Daoy (cell line): ENCODE measurements around the gene SHLD1. TPM values are rescaled to one million over a fixed set of nuclear protein-coding genes. Genes with fewer than 3 reads are reported as not detected.
"Not testable (repeated sequence)": the region's sequence is repeated elsewhere in the genome, so short reads cannot be mapped to it uniquely, and the experiment has no call there.

Experiments used
- DNase-seq: peaks from one replicate; pipeline ENCODE4 v3.0.0-alpha.2; 2015; ENCODE audit warnings: low read depth
- total RNA-seq: library from RNA; depleted of rRNA; stranded (reverse); fragments of >200 nt; shearing (Covaris generic); gene quantifications from 2 replicates; pipeline ENCODE4 v1.2.3, GENCODE V29; 2014; rRNA removed

Gene SHLD1, protein sequence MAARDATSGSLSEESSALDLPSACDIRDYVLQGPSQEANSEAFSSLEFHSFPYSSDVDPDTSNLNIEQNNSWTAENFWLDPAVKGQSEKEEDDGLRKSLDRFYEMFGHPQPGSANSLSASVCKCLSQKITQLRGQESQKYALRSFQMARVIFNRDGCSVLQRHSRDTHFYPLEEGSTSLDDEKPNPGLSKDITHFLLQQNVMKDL
- 2.8 and 3.0 TPM in 2 replicates for total RNA-seq

DNA sequence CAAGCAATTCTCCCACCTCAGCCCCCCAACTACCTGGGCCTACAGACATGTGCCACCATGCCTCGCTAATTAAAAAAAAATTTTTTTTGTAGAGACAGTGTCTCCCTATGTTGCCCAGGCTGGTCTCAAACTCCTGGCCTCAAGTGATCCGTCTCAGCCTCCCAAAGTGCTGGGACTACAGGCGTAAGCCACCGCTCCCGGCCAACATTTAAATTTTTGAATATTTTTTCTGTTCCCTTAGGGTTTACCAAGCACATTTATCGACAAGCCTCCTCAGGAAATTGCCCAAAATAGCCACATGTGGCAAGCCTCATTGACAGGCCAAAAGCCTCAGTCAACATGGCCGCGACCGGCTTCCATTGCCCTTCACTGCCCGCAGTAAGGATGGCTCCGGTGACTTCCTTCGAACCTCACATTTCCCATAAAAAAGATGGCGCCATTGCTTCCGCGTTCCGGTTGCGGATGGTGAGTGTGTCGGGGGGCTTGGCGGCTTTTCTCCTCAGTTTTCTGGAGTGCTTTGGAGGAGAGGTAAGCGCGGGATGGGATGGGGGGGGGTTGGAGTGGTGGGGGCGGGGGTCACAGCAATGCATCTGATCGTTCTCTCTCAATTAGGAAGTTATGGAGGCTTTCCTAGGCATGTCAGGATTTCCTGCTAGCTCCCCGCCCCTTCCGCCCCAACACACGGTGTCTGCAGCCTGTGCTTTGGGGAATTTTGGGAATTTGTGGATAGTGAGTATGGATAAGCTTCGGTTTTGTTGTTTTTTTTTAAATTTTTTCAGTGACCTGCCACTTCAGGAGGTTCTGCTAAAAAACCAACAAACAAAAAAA lies at the start of gene SHLD1:
SHLD1 (plus strand) TSS at position 450 of the 828 bp plus-strand sequence. CDS start 22,465 bp downstream, outside the sequence.
- peak; percentile 88 for DNase-seq

DNA sequence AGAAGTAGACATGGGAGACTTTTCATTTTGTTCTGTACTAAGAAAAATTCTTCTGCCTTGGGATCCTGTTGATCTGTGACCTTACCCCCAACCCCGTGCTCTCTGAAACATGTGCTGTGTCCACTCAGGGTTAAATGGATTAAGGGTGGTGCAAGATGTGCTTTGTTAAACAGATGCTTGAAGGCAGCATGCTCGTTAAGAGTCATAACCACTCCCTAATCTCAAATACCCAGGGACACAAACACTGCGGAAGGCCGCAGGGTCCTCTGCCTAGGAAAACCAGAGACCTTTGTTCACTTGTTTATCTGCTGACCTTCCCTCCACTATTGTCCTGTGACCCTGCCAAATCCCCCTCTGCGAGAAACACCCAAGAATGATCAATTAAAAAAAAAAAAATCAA lies 47.9 kb upstream of the SHLD1 start:
- DNase-seq = not testable (repeated sequence)

DNA sequence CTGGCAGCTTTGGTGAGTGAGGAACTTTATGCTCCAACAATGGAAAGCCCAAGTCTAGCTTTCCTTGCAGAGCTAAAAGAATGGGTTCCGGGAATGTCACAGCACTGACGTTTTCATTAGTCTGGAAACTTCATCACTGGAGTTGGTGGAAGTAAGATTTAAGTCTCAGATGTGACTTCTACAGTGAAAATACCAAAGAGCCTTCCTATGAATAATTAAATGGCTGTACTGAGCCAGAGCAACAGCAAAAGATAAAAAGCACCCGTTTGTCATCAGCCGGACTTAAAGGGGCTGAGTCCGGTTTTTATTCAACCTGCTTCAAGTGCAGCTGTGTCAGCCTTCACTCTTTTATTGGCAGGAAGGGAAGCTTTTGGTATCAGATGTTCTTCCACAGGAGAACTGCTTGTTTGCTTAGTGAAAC lies 46.5 kb upstream of the SHLD1 start:
- no peak for DNase-seq

DNA sequence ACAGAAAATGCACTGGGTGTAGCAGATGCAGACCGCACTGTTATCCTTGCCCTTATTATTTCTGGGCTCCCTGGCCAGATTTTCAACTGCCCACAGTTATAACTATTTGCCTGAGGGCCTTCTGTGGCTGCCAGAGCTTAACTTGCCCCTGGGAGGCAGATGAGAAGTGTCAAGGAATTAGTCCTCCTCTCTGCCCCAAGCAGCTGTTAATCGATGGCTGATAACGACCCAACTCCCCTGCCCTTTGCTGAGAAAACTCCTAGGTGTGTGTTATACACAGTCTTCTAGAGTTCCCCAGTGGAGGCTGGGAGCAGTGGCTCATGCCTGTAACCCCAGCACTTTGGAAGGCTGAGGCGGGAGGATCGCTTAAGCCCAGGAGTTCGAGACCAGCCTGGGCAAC lies 44.4 kb upstream of the SHLD1 start:
- DNase-seq = no peak

DNA sequence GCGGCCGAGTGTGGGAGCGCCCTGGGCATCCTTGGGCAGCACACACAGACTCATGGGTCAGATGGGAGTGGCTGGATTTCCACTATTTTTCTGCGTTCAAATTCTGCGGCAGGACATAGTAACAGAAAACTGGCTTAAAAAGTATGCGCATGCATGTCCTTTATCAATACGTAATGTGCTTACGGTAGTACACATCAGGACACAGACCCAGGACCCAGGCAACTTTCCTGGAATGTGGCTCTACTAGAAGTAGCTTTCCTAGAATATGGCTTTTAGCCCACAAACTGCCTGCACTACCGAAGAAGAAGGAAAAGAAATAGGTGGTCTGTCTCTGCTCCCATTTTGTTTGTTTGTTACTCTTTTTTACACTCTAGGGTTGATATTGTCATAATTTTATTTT lies 43.4 kb upstream of the SHLD1 start:
- no peak for DNase-seq

DNA sequence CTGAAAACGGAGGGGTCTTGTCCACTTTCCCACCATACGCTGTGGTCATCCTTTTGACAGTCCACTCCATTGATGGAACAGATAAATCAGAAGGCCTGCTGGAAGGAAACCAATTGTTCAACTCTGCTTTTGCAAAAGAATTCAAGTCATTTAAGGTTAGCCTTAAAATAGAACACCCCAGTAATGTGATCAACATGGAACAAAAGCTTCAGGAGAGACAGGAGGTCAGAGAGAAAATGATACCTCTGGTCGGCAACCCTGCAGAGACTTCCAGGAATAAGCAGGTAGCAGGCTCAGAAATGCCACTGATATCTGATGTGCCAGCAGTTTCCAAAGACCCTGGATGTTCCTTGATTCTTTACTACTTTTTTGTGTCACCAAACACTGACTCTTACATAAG lies 39.6 kb upstream of the SHLD1 start:
- no peak for DNase-seq

DNA sequence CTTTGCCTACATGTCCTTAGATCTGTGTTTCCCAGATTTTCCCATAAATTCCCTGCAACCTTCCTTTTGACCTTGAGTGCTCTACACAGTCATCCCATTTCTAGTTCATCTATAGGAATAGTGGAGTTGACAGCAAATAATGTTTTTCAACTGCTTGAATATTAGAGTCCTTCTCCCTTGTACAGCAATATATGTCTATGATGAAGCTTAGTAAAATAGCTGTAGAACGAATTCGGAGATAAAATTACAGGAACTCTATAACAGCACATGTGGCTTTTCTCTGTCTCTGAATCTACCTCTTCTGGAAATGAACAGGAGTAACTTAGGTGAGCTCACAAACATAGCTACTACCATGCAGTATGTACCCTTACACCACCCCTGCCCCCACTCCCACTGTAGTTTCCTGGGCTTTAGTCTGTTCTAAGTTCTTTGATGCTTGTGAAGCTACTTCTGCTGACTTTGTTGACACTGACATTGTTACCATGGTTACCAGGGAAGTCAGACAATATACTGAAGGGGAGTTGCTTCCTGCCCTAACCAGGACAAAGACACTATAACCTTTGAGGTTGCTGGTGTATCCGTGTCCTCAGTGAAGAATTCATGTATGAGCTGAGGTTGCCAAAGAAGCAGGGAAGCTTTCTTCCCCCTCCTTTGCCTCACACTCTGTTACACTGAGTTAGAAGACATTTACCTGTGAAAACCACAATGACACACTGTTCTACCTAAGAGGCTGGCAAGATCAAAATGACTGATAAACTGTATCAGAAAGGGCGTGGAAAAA lies 35.8 kb upstream of the SHLD1 start:
- DNase-seq = no peak

DNA sequence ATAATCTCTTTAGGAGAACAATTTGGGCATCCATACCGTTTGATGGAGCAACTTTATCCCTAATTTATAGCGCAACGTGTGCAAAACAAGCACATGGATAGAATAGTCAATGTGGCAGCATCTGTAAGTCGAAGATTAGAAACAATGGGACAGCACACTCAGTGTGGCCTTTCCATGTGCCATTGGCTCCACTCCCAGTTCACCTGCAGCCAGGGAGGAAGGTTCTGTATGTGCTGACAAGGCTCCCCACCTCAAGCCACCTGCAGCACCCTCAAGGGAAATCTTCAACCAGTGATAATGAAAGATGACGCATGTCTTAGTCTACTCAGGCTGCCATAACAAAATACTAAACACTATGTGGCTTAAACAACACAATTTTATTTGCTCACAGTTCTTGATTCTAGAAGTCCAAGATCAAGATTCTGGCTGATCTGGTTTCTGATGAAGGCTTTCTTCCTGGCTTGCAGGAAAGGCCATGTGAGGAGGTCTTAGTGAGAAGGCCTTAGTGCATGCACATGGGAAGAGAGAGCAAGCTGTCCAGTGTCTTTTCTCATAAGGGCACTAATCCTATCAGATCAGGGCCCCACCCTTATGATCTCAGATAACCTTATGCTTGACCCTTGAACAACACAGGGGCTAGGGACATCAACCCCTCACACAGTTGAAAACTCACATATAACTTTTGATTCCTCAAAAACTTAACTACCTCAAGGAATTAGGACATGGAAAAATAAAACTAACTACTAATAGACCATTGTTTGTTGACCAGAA lies 34.9 kb upstream of the SHLD1 start:
- no peak for DNase-seq

DNA sequence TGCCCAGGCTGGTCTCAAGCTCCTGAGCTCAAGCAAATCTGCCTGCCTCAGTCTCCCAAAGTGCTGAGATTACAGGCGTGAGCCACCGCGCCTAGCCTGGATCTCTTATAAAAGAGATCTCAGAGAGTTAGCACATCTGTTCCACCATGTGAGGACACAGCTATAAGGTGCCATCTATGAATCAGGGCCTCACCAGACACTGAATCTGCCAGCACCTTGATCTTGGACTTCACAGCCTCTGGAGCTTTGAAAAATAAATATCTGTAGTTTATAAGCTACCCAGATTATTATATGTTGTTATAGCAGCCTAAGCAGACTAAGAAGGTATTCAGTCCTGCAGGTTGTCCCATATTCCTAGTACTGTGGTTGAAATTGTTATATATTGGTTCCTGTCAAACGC lies 33.2 kb upstream of the SHLD1 start:
- no peak for DNase-seq

DNA sequence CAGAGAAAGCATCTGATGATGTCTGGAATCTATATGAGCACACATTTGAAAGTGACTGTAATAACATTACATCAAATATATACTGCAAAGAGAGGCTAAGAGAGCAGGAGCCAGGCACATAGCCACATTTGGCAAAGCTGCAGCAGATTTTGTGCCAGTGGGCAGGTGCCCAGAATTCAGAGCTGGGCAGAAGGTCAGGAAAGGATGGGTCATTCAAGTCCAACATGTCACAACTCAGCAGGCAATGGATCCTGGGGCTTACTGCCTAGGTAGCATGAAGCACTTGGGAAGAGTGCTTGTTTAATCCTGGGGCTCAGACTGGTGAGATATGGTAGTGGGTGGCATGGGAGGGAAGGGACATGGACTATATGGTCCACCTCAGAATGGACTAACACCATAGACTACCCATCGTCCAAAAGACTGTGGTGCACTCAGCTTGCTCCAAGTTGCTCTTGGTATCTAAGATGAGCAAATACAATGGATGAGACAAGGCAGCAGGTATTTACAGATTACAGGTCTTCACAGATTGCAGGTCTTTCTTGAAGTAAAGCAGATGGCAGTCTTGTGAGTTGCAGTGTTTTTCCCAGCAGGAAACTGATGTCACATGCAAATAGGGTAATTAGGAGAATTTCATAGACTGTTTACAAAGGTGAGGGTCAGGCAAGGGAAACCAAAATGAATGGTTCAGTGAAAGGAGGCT lies 31.2 kb upstream of the SHLD1 start:
- DNase-seq = no peak

DNA sequence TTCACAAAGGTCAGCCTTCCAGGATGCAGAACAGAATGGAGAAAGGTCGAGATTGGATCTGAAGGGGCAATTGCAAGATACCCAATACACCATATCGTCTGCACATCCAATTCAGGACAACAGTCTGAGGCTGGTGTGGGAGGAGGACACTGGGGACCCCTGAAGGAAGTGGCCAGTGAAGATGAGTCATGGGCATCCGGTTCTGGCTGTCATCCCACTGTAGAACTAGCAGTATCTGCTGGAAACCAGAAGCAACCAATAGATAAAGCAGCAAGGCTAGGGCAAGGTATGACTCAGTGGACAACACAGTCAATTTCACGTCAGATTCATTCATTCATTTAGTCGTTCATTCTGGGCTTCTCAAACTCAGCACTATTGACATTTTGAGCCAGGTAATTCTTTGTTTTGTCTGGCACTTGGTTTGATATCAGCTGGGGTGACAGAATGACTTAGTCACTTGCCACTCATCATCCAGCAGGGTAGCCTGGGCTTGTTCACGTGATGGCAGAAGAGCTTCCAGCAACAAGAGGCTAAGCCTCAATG lies 30.3 kb upstream of the SHLD1 start:
- peak; percentile 49 for DNase-seq

DNA sequence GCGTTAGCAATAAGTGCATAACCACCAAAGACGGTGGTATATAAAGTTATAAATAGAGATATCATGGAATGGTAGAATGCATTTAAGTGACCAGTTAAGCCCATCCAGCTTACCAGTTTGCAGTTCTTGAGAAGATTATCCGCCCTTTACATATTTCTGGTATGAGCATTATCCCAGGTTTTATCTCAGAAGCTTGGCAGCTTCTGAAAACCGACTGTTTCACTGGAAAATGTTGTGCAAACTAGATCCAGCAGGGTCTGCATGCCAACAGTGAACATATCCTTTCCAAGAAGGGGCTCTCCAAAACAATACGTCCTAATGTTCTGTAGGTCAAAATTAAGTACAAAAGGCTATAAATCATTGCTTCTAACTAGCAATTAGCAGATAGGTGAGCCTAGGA lies 29.5 kb upstream of the SHLD1 start:
- no peak for DNase-seq

DNA sequence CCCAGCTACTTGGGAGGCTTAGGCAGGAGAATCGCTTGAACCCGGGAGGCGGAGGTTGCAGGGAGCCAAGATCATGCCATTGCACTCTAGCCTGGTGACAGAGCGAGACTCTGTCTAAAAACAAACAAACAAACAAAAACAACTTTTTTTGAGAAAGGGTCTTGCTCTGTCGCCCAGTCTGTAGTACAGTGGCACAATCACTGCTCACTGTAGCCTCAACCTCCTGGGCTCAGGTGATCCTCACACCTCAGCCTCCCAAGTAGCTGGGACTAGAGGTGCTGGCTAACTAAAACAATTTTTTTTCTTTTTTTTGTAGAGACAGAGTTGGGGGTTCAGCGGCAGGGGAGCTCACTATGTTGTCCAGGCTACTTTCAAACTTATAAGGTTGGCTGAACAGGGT lies 28.8 kb upstream of the SHLD1 start:
- not testable (repeated sequence) for DNase-seq

DNA sequence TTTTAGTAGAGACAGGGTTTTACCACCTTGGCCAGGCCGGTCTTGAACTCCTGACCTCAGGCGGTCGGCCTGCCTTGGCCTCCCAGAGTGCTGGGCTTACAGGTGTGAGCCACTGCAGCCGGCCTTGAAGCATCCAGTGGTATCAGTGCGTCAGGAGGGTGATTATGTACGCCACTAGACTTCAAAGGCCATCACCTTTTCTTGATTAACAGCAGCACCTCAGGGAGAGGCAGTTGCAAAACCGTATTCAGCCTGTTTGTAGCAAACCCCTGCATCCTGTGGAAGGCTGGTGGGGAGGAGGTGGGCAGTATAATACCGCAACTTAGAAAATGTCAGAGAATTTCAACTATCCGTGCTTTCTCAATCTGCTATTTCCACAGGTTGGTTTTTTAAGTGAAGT lies 27.3 kb upstream of the SHLD1 start:
- no peak for DNase-seq

DNA sequence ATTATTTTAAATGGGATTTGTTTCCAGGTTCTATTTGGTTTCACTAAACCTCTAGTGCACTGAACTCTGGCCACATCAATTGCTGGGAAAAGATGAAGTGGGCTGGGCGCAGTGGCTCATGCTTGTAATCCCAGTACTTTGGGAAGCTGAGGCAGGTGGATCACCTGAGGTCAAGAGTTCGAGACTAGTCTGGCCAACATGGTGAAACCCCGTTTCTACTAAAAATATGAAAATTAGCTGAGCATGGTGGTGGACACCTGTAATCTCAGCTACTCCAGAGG lies 25.1 kb upstream of the SHLD1 start:
- DNase-seq = not testable (repeated sequence)

DNA sequence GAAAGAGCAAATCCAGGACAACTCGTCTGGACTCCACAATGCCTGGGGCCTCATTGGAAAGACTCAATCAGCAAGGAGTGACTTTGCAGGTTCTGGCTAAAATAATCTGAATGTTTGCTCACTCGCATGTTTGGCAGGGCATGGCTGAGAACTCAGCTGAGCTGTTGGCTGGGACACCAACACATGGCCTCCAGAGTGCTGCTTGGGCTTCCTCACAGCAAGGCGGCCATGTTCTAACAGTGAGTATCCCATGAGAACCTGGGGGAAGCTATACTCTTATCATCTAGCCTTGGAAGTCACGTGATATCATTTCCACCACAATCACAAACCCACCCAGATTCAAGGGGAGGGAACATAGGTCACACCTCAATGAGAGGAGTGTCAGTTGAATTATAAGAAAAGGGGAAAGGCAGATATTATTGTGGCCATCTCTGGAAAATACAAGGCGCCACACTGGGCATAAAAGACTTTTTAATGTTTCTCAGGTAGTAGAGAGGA lies 23.1 kb upstream of the SHLD1 start:
- no peak for DNase-seq

DNA sequence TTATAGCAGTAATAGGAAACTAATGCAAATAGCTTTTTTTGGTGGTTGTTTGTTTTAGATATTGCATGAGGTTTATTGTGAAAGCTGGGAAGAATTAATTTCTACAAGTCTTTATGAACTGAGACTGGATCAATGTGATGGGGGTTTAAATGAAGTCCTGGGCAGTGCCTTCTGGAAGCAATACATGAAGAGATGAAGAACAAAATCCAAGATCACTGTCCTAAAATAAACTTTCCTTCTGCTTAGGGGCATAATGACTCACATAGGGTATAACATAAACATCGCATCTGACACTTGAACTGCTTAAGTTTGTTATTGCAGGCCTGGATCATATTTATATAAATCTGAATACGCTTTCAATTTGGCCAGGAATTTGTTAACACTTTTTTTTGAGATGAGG lies 20.9 kb upstream of the SHLD1 start:
- DNase-seq = no peak

DNA sequence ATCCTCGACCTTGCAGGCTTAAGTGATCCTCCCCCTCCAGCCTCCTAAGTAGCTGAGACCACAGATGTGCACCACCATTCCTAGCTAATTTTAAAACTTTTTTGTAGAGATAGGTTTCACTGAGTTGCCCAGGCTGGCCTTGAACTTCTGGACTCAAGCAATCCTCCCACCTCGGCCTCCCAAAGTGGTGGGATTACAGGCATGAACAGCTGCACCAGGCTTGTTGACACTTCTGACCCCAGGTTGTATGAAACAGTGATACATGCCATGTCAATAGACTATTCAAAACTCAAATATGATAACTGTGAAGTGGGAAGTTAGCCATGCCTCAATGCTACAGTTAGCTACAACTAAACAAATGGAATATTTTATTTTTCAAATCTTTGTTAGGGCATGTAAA lies 20.1 kb upstream of the SHLD1 start:
- DNase-seq = no peak

DNA sequence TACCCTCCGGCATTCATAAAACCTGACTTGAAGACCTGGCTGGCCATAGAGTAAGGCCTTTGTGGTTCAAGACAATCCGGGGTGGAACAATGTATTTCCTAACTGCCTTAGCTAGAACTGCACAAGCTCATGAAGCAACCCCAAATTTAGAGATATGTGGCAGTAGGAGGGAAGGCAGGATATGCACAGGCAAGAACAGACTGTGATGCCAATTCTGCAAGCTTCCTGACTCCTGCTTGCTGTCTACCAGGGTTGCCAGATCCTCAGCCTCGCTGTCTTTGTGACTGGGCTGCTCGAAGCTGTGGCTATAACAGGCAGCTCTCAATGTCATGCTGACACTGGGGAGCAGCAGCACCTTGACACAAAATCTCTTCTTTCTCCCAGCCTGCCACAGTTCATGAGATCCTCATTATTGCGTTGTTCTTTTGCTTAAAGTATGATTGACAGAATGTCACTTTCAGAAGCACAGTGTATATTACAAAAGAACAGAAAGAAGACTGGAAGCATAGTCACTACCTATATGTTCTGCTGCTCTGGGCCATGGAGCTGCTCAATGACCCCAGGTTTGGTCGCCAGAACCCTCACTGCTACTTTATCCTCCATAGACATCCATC lies 18.3 kb upstream of the SHLD1 start:
- no peak for DNase-seq

DNA sequence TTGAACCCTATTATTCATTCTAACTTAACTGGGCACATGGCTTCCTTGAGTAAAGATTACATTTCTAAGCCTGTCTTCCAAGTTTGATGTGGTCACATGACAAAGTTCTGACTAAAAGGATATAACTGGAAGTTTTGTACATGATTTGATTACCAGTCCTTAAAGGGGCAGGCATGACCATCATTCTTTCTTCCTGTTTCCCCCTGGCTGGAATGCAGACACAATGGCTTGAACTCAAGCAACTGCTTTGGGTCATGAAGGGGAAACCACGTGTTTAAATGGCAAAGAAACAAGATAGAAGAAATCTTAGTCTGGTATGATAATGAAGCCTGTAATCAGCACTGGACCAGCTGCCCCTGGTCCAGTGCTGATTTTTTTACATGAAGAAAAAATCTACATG lies 15.6 kb upstream of the SHLD1 start:
- DNase-seq = no peak
